ENCODE measurements around the gene VASH2.
"Not testable (repeated sequence)": the region's sequence is repeated elsewhere in the genome, so short reads cannot be mapped to it uniquely, and the experiment has no call there.

Gene VASH2

DNA sequence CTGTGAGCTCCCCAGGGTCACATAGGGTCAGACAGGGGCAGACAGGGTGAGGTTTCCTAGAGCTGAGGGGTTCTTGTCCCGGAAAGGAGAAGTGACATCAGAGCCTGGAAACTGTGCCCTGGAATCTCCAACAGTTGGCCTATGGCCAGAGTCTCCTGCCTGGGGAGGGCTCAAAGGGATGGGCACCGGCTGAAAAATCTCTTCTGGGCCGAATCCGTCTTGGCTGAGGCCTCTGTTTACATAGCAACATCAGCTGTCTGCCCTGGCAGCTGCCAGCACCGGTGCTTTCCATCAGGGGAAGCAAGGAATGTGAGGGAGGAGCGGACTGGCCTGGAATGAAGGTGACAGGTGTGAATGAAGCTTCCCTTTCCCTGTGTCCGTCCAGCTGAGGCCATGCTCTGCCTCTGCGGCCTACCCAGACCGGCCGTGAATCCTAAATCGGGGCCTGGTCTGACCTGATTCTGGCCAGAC, 30.7 kb downstream of the VASH2 start:
- DNase-seq (ENCODE audit: low read depth) = no peak

DNA sequence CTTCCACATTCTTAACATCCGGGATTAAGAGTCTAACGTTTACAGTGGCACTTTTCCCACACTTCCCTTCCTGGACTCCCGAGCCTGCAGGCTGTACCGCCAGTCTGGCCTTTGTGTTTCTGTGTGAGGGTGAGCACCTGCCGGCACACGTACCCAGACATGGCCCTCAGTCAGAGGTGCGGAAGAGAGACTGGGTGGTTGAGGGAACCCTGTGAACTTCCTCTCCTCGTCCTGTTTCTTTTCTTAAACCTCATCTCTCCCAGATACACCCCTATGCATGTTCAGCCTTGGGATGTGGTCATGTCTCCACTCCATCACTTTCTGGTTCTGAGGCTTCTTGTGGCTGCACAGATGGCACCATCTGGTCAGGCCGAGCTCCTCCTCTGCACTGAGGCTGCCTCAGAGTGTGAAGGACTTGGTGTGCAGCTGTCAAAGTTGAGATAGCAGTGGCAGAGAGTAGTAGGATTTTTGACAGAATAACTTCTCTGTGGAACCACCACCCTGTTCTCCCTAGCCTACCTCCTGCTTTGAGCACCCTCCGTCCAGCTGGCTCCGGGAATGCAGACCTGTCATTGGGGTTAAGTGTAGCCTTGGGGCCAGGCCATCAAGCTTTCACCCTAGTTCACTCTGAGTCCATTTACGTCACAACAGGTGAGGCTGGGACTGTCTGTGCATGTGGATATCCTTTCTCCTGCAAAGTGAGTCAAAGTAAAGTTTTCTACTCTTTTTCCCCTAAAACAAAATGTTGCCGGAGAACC, 31.4 kb downstream of the VASH2 start:
- DNase-seq (ENCODE audit: low read depth) = no peak

DNA sequence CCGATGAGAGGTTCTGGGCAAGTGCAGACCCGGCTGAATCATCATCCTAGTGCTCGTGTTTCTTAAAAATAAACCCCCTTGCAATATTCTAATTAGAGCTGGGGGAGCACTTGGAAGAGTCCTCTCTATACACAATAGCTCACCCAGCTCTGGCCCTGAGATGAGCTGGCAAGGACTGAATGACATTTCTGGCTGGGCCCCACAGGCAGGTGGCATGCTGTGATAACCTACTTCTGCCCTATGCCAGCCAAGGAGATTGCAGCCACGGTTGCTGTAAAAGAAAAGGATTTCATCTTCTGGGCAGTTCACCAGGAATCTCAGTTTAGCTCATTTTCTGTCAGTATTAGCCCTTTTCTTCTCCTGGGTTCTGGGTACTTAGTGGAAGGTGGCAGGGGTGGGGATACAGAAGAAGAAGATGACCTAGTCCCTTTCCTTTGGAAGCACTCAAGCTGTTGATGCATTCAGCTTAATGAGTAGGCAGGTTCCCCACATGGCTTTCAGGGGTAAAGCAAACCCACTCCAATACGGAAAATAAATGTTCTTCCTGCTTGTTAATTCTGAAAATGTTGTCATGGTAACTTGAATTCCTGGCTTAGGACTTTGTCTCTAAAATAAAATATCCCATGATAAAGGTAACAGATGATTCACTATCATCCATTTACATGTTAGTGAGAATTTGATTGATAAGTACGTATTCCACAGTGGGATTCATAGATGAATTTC, 32.2 kb downstream of the VASH2 start:
- DNase-seq (ENCODE audit: low read depth) = no peak

DNA sequence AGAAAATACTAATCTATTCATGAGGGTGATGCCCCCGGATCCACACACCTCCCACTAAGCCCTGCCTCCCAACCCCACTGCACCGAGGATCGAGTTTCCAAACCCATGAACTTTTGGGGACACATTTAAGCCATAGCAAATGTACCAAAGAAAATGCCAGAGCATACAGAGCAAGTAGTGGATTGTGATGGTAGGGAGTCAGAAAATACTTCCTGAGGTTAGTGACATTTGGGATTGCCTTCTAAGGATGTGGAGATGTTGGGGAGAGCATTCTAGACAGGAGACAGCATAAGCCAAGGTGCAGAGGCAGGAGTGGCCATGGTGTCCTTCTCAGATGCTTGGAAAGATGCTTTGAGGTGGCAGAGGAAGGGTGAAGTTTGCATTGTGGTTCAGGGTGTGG, 33.1 kb downstream of the VASH2 start:
- DNase-seq (ENCODE audit: low read depth) = no peak

DNA sequence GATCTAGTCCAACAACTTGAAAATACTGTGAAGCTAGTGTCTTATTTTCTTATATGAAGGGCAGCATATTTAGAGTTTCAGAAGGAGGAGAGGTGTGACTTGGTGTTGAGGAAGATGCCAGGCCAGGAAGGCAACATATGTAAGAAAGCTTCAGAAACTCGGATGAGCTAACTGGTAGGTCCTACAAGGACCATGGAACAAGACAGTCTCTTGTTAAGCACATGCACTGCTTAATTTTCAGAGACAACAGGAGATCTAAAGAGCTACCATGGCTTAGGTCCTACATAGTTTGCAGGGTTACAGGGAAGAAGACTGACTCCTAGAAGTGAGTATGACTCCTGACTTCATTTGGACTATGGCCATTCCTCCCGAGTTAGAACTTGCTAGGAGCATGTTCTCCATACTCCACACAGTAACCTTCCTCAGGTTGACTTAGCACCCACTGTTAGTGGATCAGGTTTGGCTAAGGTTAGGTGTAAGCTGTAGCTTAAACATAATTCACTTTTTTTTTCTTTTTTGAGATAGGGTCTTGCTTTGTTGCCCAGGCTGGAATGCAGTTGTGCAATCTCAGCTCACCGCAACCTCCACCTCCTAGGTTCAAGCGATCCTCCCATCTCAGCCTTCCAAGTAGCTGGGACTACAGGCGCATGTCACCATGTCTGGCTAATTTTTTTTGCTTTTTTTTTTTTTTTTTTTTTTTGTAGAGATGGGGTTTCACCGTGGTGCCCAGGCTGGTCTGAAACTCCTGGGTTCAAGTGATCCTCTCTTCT, 34.4 kb downstream of the VASH2 start:
- DNase-seq (ENCODE audit: low read depth) = no peak

DNA sequence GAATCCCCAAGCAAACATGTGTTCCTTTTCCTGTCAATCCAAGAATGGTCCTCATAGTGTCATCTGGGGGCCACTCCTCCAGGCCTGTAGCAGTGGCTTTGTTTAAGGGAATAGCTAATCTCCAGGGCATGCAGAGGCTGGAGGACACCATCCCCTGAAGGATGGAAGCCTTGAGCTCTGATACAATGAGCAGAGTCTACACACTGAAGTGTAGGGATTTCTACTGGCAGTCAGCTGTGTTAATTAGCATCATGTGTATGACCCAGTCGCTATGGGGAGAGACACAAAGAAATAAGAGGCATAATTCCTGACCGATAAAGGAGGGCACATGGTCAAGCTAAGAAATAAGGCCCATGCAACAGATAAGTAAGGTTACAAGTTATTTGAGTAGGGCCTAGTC, 36.2 kb downstream of the VASH2 start:
- DNase-seq (ENCODE audit: low read depth) = no peak

DNA sequence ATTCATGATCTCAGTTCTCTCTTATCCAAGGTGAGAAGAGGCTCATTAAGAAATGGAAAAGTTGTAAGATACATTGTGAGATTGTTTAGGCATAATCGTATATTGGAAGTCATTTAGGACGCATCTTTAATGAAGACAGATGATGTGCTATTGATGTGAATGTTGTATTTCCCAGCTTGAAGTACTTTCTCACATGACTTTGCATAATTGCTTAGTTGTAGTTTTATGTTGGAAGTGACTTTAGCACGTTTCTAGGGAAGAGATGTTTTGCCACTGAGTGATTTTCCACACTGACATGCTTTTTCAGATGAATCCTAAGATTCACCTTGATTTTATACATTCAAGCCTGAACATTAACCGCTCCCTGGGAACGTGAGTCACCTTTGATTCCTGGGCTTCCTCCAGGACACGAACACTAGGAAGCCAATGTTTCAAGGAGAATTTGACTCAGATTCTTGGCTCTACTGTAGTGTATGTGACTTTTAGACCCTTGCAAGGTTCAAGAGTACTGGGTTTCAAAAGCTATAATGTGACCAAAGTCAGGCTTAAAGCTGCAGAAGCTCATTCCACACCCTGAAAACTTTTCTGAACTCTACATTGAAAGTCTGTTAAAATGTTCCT, 37.5 kb downstream of the VASH2 start:
- peak; percentile 45 for DNase-seq (ENCODE audit: low read depth)

- DNase-seq (ENCODE audit: low read depth) = no peak
Observed at GRCh38 chr1:212990276-212990675, 39.9 kb downstream of the VASH2 start.

- not testable (repeated sequence) for DNase-seq (ENCODE audit: low read depth)
Observed at GRCh38 chr1:212993960-212994359, 43.6 kb downstream of the VASH2 start.

- no peak for DNase-seq (ENCODE audit: low read depth)
Observed at GRCh38 chr1:212994926-212995325, 44.6 kb downstream of the VASH2 start.

DNA sequence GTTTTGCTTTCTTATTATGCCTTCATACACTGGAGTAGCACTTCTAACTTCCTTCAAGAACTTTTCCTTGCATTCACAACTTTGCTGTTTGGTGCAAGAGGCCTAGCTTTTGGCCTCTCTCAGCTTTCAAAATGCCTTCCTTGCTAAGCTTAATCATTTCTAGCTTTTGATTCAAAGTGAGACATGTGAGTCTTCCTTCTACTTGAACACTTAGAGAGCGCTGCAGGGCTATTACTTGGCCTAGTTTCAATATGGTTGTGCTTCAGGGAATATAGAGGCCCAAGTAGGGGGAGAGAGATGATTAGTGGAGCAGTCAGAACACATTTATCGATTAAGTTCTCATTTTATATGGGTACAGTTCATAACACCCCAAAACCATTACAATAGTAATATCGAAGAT, 52.9 kb downstream of the VASH2 start:
- DNase-seq (ENCODE audit: low read depth) = no peak

DNA sequence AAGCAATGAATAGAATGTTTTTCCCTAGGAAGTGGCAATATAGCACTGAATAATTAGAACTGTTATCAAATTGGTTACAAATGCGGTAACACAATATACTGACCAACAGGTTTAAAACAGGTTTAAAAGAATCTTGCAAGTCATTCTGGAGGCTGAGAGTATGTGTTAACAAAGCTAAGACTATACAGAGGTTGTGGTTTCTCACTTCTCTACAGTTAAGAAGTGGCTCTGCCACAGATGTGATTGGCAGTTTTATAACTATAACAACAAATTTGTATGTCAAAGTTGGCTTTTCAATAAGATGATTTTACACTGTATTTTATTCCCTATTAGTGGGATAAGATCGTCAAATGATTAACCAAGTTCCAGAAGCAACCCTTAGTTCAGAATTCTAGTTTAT, 58.2 kb downstream of the VASH2 start:
- DNase-seq (ENCODE audit: low read depth) = no peak

DNA sequence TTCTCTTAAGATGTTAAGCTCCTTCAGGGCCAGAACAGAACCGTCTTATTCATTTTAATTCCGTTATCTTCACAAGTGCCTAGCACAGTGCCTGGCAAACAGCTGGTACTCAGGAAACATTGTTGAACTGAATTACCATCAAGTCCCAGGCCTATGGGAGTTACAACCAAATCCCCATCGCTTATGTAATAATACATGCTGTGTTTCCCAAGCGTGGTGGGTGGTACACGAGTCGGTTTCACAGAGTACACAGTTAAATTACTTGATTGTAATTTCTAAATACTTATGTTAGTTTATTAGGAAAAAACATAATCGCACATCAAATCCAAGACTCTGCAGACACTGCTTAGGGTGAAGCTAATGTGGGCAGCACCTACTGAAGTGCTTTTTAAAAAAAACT, 64.3 kb downstream of the VASH2 start:
- peak; percentile 38 for DNase-seq (ENCODE audit: low read depth)

- peak; percentile 97 for DNase-seq (ENCODE audit: low read depth)
Observed at GRCh38 chr1:213015099-213016050, 65.0 kb downstream of the VASH2 start, which contains the start of gene ANGEL2. Gene ANGEL2, minus strand, starts transcription at chr1:213015867. Its CDS starts 196 bp downstream, at chr1:213015671.

DNA sequence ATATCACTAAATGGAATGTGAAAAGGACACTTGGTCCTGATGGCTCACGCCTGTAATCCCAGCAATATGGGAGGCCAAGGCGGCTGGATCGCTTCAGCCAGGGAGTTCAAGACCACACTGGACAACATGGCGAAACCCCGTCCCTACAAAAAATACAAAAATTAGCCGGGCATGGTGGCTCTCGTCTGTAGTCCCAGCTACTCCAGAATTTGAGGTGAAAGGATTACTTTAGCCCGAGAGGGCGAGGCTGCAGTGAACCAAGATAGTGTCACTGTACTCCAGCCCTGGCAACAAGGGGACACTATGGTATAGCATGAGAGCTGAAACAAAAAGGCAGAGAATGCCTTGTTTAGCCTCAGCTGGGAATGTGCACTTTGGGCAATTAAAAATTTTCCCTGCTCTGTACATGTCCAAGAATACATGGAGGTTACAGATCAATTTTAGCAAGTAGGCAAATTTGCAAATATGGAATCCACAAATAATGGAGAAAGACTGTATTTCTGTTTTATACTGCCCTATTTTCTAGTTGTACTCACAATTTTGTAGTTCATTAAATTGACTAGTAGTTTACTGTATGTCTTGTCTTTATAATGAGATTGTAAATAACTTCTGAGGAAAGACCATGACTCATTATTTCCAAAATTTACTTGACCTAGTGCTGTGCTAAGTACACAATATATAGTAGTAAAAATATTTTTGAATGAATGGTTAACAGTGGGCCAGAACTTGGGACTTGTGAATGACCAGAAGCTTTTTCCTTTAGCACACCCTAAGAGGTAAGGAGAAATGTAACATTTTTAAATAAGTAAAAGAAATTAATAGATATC, 67.3 kb downstream of the VASH2 start:
- no peak for DNase-seq (ENCODE audit: low read depth)

DNA sequence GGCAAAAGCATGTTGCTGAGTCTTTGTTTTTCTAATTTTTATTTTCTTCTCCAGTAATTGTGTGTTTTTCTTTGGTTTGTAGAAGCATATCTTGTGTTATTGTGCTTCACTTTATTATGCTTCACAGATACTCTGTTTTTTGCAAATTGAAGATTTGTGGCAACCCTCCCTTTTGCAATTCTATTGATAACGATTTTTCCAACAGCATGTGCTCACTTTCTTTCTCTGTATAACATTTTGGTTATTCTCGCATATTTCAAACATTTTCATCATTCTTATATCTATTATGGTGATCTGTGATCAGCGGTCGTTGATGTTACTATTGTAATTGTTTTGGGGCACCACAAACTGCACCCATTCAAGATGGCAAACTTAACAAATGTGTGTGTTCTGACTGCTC, 69.1 kb downstream of the VASH2 start:
- DNase-seq (ENCODE audit: low read depth) = no peak

GRCh38 chr1:213020016-213020415, 69.7 kb downstream of the VASH2 start:
- DNase-seq (ENCODE audit: low read depth) = no peak

DNA sequence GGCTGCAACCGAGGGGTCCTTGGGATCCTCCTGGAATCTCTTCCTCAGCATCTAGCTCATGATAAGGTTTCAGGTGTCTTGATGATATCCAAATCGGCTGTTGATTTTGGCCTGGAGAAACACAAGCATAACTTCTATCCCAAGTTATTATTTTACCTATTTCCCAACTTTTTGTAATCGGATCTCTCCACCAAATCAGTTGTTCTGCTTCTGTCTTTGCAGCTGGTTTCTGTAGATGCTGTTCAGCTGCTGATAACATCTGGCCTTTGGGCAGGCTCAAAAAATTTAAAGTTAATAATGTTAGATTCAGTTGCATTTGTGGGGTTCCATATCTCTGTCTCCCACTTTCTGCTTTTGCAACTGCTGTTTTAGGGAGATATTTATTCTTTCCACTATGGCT, 76.7 kb downstream of the VASH2 start:
- not testable (repeated sequence) for DNase-seq (ENCODE audit: low read depth)

DNA sequence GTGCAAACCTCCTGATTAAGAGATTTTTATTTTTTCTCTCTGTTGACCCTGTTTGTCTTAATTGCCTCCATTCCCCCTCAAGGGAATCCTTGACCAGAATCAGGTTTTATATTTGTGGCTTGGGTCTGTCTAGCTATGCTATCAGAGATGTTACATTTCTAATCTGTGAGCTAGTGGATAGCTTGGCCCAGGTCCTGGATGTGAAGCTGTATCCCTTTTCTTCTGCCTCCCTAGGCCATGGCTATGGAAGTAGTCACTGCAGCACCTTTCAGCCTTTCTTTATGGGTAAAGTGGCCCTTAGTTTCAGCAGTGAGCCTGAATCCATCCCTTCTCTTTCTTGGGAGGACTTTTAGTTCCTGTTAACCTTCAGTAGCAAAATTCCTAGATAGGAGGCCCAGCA, 82.3 kb downstream of the VASH2 start:
- DNase-seq (ENCODE audit: low read depth) = no peak

GRCh38 chr1:213034713-213035112, 84.4 kb downstream of the VASH2 start:
- no peak for DNase-seq (ENCODE audit: low read depth)
